PFSK-1 (cell line): ENCODE results near the gene FZD8.

Source experiments
- POLR2AphosphoS5 ChIP-seq: IDR thresholded peaks from 2 replicates; pipeline ENCODE4 v1.6.1; 2012; ENCODE audit warnings: low read depth, mild to moderate bottlenecking, control low read depth, low read length, moderate library complexity
- TAF1 ChIP-seq: IDR thresholded peaks from 2 replicates; pipeline ENCODE4 v1.6.1; 2012; ENCODE audit warnings: low read length, control low read depth, borderline replicate concordance; ENCODE audit not compliant: insufficient read depth

- TF ChIP-seq TAF1: no peak
- TF ChIP-seq POLR2AphosphoS5: no peak
Observed at GRCh38 chr10:35661236-35661635, 19.1 kb upstream of the FZD8 start.
